NB4 (cell line): ENCODE measurements around the gene HOXC6.

Source experiments
- DNase-seq: peaks from one replicate; pipeline ENCODE4 v3.0.0; 2010; ENCODE audit warnings: low read depth
- H3K4me3 ChIP-seq: one replicate; pipeline ENCODE4 v1.5.1; 2011; ENCODE audit warnings: mild to moderate bottlenecking, low read depth, low read length, moderate library complexity
- CTCF ChIP-seq: IDR thresholded peaks from one replicate; pipeline ENCODE4 v1.5.1; 2012; ENCODE audit warnings: low read depth, low read length
- MAX ChIP-seq: IDR thresholded peaks from 2 replicates; pipeline ENCODE4 v1.6.1; 2011; ENCODE audit warnings: low read depth, low read length
- MYC ChIP-seq: IDR thresholded peaks from 2 replicates; pipeline ENCODE4 v1.6.1; 2011; ENCODE audit warnings: low read depth, low read length
- POLR2A ChIP-seq: IDR thresholded peaks from 2 replicates; pipeline ENCODE4 v1.6.1; 2011; ENCODE audit warnings: mild to moderate bottlenecking; ENCODE audit not compliant: insufficient read length; ENCODE audit errors: extremely low read depth

The HOXC6 gene

GRCh38 chr12:54004841-54005530 lies 23.3 kb upstream of the HOXC6 start:
- no peak for DNase-seq
- TF ChIP-seq POLR2A = no peak
- TF ChIP-seq MAX = no peak
- TF ChIP-seq CTCF = no peak
- no peak for TF ChIP-seq MYC
- H3K4me3 ChIP-seq = no peak overlapping the region

- TF ChIP-seq MAX (no peak), MYC (no peak), POLR2A (no peak), CTCF (no peak)
- DNase-seq = no peak
- no peak overlapping the region for H3K4me3 ChIP-seq
Observed at GRCh38 chr12:54005531-54005852, 22.7 kb upstream of the HOXC6 start.

- peak overlapping the region; percentile 21 for H3K4me3 ChIP-seq
- peak; percentile 87 for DNase-seq
- TF ChIP-seq MAX (no peak), CTCF (peak; percentile 83), POLR2A (no peak), MYC (no peak)
Observed at GRCh38 chr12:54005853-54006558, 22.2 kb upstream of the HOXC6 start.

GRCh38 chr12:54006559-54007220 lies 21.6 kb upstream of the HOXC6 start:
- no peak for TF ChIP-seq MYC
- no peak for DNase-seq
- H3K4me3 ChIP-seq = peak overlapping the region; percentile 21

GRCh38 chr12:54007538-54008259 lies 20.5 kb upstream of the HOXC6 start:
- no peak for DNase-seq
- H3K4me3 ChIP-seq = no peak overlapping the region
- TF ChIP-seq MYC (no peak), POLR2A (no peak)

GRCh38 chr12:54008260-54008552 lies 20.0 kb upstream of the HOXC6 start:
- H3K4me3 ChIP-seq = no peak overlapping the region

More at GRCh38 chr12:54008260-54008552, 20.0 kb upstream of the HOXC6 start:
- no peak for DNase-seq
- no peak for TF ChIP-seq CTCF
- no peak for TF ChIP-seq POLR2A
- TF ChIP-seq MAX = no peak
- no peak for TF ChIP-seq MYC
